NB4 (cell line): ENCODE measurements around the gene HOATZ.
A peak's percentile ranks its signal among the peaks of the same experiment; 100 is the strongest.

Experiments used
- DNase-seq: peaks from one replicate; pipeline ENCODE4 v3.0.0; 2010; ENCODE audit warnings: low read depth
- H3K4me3 ChIP-seq: one replicate; pipeline ENCODE4 v1.5.1; 2011; ENCODE audit warnings: mild to moderate bottlenecking, low read depth, low read length, moderate library complexity
- CTCF ChIP-seq: IDR thresholded peaks from one replicate; pipeline ENCODE4 v1.5.1; 2012; ENCODE audit warnings: low read depth, low read length
- MAX ChIP-seq: IDR thresholded peaks from 2 replicates; pipeline ENCODE4 v1.6.1; 2011; ENCODE audit warnings: low read depth, low read length
- MYC ChIP-seq: IDR thresholded peaks from 2 replicates; pipeline ENCODE4 v1.6.1; 2011; ENCODE audit warnings: low read depth, low read length
- POLR2A ChIP-seq: IDR thresholded peaks from 2 replicates; pipeline ENCODE4 v1.6.1; 2011; ENCODE audit warnings: mild to moderate bottlenecking; ENCODE audit not compliant: insufficient read length; ENCODE audit errors: extremely low read depth

The HOATZ gene

GRCh38 chr11:111514216-111515031 lies at the start of gene HOATZ:
Gene HOATZ (plus strand): TSS chr11:111514778. CDS start chr11:111514785, 7 bp downstream.
- TF ChIP-seq MAX (no peak), CTCF (no peak), MYC (no peak), POLR2A (no peak)
- DNase-seq: no peak
- H3K4me3 ChIP-seq: no peak within 1 kb of the TSS

GRCh38 chr11:111465400-111465799 lies 49.2 kb upstream of the HOATZ start:
- DNase-seq: no peak
- TF ChIP-seq POLR2A (no peak), CTCF (no peak), MAX (no peak), MYC (no peak)
- no peak overlapping the region for H3K4me3 ChIP-seq

GRCh38 chr11:111466615-111467014 lies 48.0 kb upstream of the HOATZ start:
- no peak for TF ChIP-seq MAX
- TF ChIP-seq CTCF: no peak
- TF ChIP-seq MYC: no peak
- TF ChIP-seq POLR2A: no peak
- DNase-seq: no peak
- H3K4me3 ChIP-seq: no peak overlapping the region

GRCh38 chr11:111469200-111469599 lies 45.4 kb upstream of the HOATZ start:
- DNase-seq: peak; percentile 38
- H3K4me3 ChIP-seq: no peak overlapping the region
- TF ChIP-seq MYC (no peak), POLR2A (no peak), CTCF (no peak), MAX (no peak)

GRCh38 chr11:111472228-111472627 lies 42.4 kb upstream of the HOATZ start:
- DNase-seq: no peak
- H3K4me3 ChIP-seq: no peak overlapping the region
- TF ChIP-seq MAX (no peak), CTCF (no peak), POLR2A (no peak), MYC (no peak)

GRCh38 chr11:111474432-111474831 lies 40.1 kb upstream of the HOATZ start:
- TF ChIP-seq CTCF: no peak
- no peak for TF ChIP-seq MAX
- no peak for TF ChIP-seq MYC
- TF ChIP-seq POLR2A: no peak
- DNase-seq: no peak
- H3K4me3 ChIP-seq: no peak overlapping the region
